H9 (cell line): ENCODE results near the gene OR4C6. TPM values are rescaled to one million over a fixed set of nuclear protein-coding genes. Genes with fewer than 3 reads are reported as not detected.

ENCODE experiments used
- DNase-seq: peaks from one replicate; pipeline ENCODE4 v3.0.0-alpha.2; 2017
- H2AFZ ChIP-seq: one replicate; pipeline ENCODE4 v1.6.1; 2013; ENCODE audit warnings: mild to moderate bottlenecking, low read length, control low read depth, moderate library complexity
- H2AK5ac ChIP-seq: 2 replicates; pipeline ENCODE4 v1.6.1; 2013; ENCODE audit warnings: low read length, control low read depth, mixed read lengths; ENCODE audit not compliant: insufficient read length
- H2BK120ac ChIP-seq: one replicate; pipeline ENCODE4 v1.6.1; 2013; ENCODE audit warnings: low read depth, mild to moderate bottlenecking, low read length, control low read depth, inconsistent platforms; ENCODE audit not compliant: poor library complexity, severe bottlenecking
- H2BK12ac ChIP-seq: 2 replicates; pipeline ENCODE4 v1.6.1; 2013; ENCODE audit warnings: low read length, control low read depth, mixed read lengths, low read depth; ENCODE audit not compliant: insufficient read length
- H2BK15ac ChIP-seq: 2 replicates; pipeline ENCODE4 v1.6.1; 2013; ENCODE audit warnings: low read depth, low read length, control low read depth
- H2BK20ac ChIP-seq: one replicate; pipeline ENCODE4 v1.6.1; 2013; ENCODE audit warnings: low read depth, mild to moderate bottlenecking, low read length, control low read depth, inconsistent platforms; ENCODE audit not compliant: poor library complexity, severe bottlenecking
- H2BK5ac ChIP-seq: 2 replicates; pipeline ENCODE4 v1.6.1; 2013; ENCODE audit warnings: low read length, control low read depth, mixed read lengths; ENCODE audit not compliant: insufficient read length
- H3K14ac ChIP-seq: 2 replicates; pipeline ENCODE4 v1.6.1; 2013; ENCODE audit warnings: low read length, control low read depth; ENCODE audit not compliant: insufficient read depth
- H3K18ac ChIP-seq: 2 replicates; pipeline ENCODE4 v1.6.1; 2013; ENCODE audit warnings: low read depth, mild to moderate bottlenecking, mixed read lengths, low read length, control low read depth; ENCODE audit not compliant: insufficient read length
- H3K23ac ChIP-seq: 2 replicates; pipeline ENCODE4 v1.6.1; 2013; ENCODE audit warnings: low read length, control low read depth, mixed read lengths, low read depth; ENCODE audit not compliant: insufficient read length
- H3K23me2 ChIP-seq: 2 replicates; pipeline ENCODE4 v1.6.1; 2013; ENCODE audit warnings: low read depth, mild to moderate bottlenecking, mixed read lengths, low read length, control low read depth; ENCODE audit not compliant: insufficient read length, poor library complexity, severe bottlenecking
- H3K27ac ChIP-seq: 2 replicates; pipeline ENCODE4 v1.5.1; 2013; ENCODE audit warnings: low read length, control low read depth, mixed read lengths, low read depth; ENCODE audit not compliant: insufficient read length
- H3K27me3 ChIP-seq: 2 replicates; pipeline ENCODE4 v1.6.1; 2013; ENCODE audit warnings: low read length, control low read depth, inconsistent platforms; ENCODE audit not compliant: insufficient read depth
- H3K4ac ChIP-seq: 2 replicates; pipeline ENCODE4 v1.6.1; 2013; ENCODE audit warnings: low read depth, mild to moderate bottlenecking, control low read depth, inconsistent platforms, low read length, moderate library complexity
- H3K4me1 ChIP-seq: 2 replicates; pipeline ENCODE4 v1.6.1; 2013; ENCODE audit warnings: low read length, control low read depth, inconsistent platforms; ENCODE audit not compliant: insufficient read depth
- H3K4me2 ChIP-seq: 2 replicates; pipeline ENCODE4 v1.6.1; 2013; ENCODE audit warnings: low read length, control low read depth, mixed read lengths; ENCODE audit not compliant: insufficient read length, insufficient read depth
- H3K56ac ChIP-seq: 2 replicates; pipeline ENCODE4 v1.6.1; 2013; ENCODE audit warnings: low read depth, mild to moderate bottlenecking, mixed read lengths, low read length, control low read depth; ENCODE audit not compliant: insufficient read length
- H3K79me1 ChIP-seq: 2 replicates; pipeline ENCODE4 v1.6.1; 2013; ENCODE audit warnings: low read depth, mild to moderate bottlenecking, moderate library complexity, low read length, control low read depth, inconsistent platforms; ENCODE audit not compliant: insufficient read depth, poor library complexity, severe bottlenecking
- H3K79me2 ChIP-seq: 2 replicates; pipeline ENCODE4 v1.6.1; 2013; ENCODE audit warnings: low read length, control low read depth, inconsistent platforms; ENCODE audit not compliant: insufficient read depth
- H3K9ac ChIP-seq: 2 replicates; pipeline ENCODE4 v1.6.1; 2013; ENCODE audit warnings: low read length, control low read depth, mixed read lengths; ENCODE audit not compliant: insufficient read length; ENCODE audit errors: extremely low read depth
- H3K9me3 ChIP-seq: one replicate; pipeline ENCODE4 v1.6.1; 2013; ENCODE audit warnings: low read depth, low read length, inconsistent platforms; ENCODE audit not compliant: control insufficient read depth
- H3T11ph ChIP-seq: one replicate; pipeline ENCODE4 v1.6.1; 2013; ENCODE audit warnings: mild to moderate bottlenecking, low read length, control low read depth, inconsistent platforms
- H4K20me1 ChIP-seq: one replicate; pipeline ENCODE4 v1.6.1; 2013; ENCODE audit not compliant: control insufficient read depth, insufficient read length, insufficient read depth
- H4K5ac ChIP-seq: 2 replicates; pipeline ENCODE4 v1.6.1; 2013; ENCODE audit warnings: low read depth, mild to moderate bottlenecking, mixed read lengths, low read length, control low read depth; ENCODE audit not compliant: insufficient read length
- H4K8ac ChIP-seq: replicated peaks from 2 replicates; pipeline ENCODE4 v1.6.1; 2013; ENCODE audit warnings: low read length, control low read depth, mixed read lengths, low read depth; ENCODE audit not compliant: insufficient read length
- H4K91ac ChIP-seq: 2 replicates; pipeline ENCODE4 v1.6.1; 2013; ENCODE audit warnings: low read depth, mild to moderate bottlenecking, moderate library complexity, mixed read lengths, low read length, control low read depth; ENCODE audit not compliant: insufficient read length
- H3K27ac Mint-ChIP-seq, 3 experiments: 2 replicates in 2 of 3; 3 replicates in 1 of 3; pipeline ENCODE4 v1.8.0; 2020 to 2021; ENCODE audit warnings: mixed read lengths in 3 of 3, mild to moderate bottlenecking in 1 of 3, moderate library complexity in 1 of 3
- H3K27me3 Mint-ChIP-seq: 2 replicates; pipeline ENCODE4 v1.8.0; 2021; ENCODE audit warnings: low read depth, mild to moderate bottlenecking, moderate library complexity, mixed read lengths
- H3K36me3 Mint-ChIP-seq, 3 experiments: 2 replicates in 2 of 3; 3 replicates in 1 of 3; pipeline ENCODE4 v1.8.0; 2020 to 2021; ENCODE audit warnings: low read depth in 3 of 3, mixed read lengths in 3 of 3; ENCODE audit not compliant: insufficient read depth in 1 of 3
- H3K4me1 Mint-ChIP-seq, 2 experiments: 2 replicates each; pipeline ENCODE4 v1.8.0; 2020; ENCODE audit warnings: mixed read lengths in 2 of 2
- H3K4me3 Mint-ChIP-seq, 2 experiments: 2 replicates in 1 of 2; 3 replicates in 1 of 2; pipeline ENCODE4 v1.8.0; 2020 to 2021; ENCODE audit warnings: mild to moderate bottlenecking in 2 of 2, mixed read lengths in 2 of 2, moderate library complexity in 1 of 2
- H3K9me3 Mint-ChIP-seq, 2 experiments: 2 replicates in 1 of 2; 3 replicates in 1 of 2; pipeline ENCODE4 v1.8.0; 2020; ENCODE audit warnings: mild to moderate bottlenecking in 2 of 2, mixed read lengths in 2 of 2, moderate library complexity in 1 of 2
- CTCF ChIP-seq: fragments of 200-600 bp; sonication (generic); conservative IDR thresholded peaks from 3 replicates; pipeline ENCODE4 v1.8.0; 2021; ENCODE audit warnings: antibody characterized with exemption, mild to moderate bottlenecking
- WGBS: extraction: QIAGEN DNeasy Blood & Tissue Kit; methylation state at CpG from one replicate; pipeline ENCODE4 v1.1.7; 2013; ENCODE audit warnings: missing lambda C conversion rate, low lambda C conversion rate, mixed read lengths; ENCODE audit not compliant: insufficient read length; ENCODE audit errors: extremely low coverage; 5-methylcytosine and 5-hydroxymethylcytosine counted together
- total RNA-seq: library from RNA; stranded (reverse); gene quantifications from 2 replicates; pipeline ENCODE4 v1.2.1, GENCODE V29; 2021

Gene OR4C6
- total RNA-seq, 1 experiment from 2014 or later: not detected

- H3K56ac ChIP-seq: no peak within 1 kb of the TSS
- no peak within 1 kb of the TSS for H3K9ac ChIP-seq
- TF ChIP-seq CTCF: no peak
- no peak within 1 kb of the TSS for H2AK5ac ChIP-seq
- H3K18ac ChIP-seq: no peak within 1 kb of the TSS
- no peaks in the 10 kb centered on the region for H4K20me1 ChIP-seq
- H3K79me2 ChIP-seq: no peaks in the 10 kb centered on the region
- H3K27ac ChIP-seq: no peak within 1 kb of the TSS
- no CpG with 5 or more reads among the region's 2 CpGs for WGBS
- no peak within 1 kb of the TSS for H2BK5ac ChIP-seq
- H3K14ac ChIP-seq: no peak within 1 kb of the TSS
- H4K8ac ChIP-seq: no peak within 1 kb of the TSS
- H4K5ac ChIP-seq: no peak within 1 kb of the TSS
- Mint-ChIP-seq H3K9me3 (peaks cover 59 to 73% of the 10 kb centered on the region in 2 experiments), H3K27me3 (no peaks in the 10 kb centered on the region), H3K36me3 (no peaks in the 10 kb centered on the region; a peak in 1 of 7 replicates), H3K4me1 (no peaks in the 10 kb centered on the region), H3K4me3 (no peak within 1 kb of the TSS), H3K27ac (no peak within 1 kb of the TSS)
- no peak within 1 kb of the TSS for H2BK15ac ChIP-seq
- H2BK20ac ChIP-seq: no peak within 1 kb of the TSS
- no peak within 1 kb of the TSS for H3K4ac ChIP-seq
- no peak for DNase-seq
- H2BK120ac ChIP-seq: no peak within 1 kb of the TSS
- peaks cover 32% of the 10 kb centered on the region for H3K9me3 ChIP-seq
- no peaks in the 10 kb centered on the region for H3K4me1 ChIP-seq
- H2BK12ac ChIP-seq: no peak within 1 kb of the TSS
- H3K4me2 ChIP-seq: no peak within 1 kb of the TSS
- no peak within 1 kb of the TSS for H3K23ac ChIP-seq
- no peaks in the 10 kb centered on the region for H3K27me3 ChIP-seq
- H4K91ac ChIP-seq: no peak within 1 kb of the TSS
- no peak within 1 kb of the TSS for H3T11ph ChIP-seq
- H3K23me2 ChIP-seq: no peaks in the 10 kb centered on the region
- no peak within 1 kb of the TSS for H2AFZ ChIP-seq
- no peaks in the 10 kb centered on the region for H3K79me1 ChIP-seq
Measured at GRCh38 chr11:55648027-55648426, 14.0 kb upstream of the OR4C6 start, which contains the start of gene OR4S2. Gene OR4S2, plus strand, starts transcription at chr11:55648327. Its CDS starts 2,577 bp downstream, at chr11:55650904.
